Ovary (tissue), 9 donors: ENCODE measurements around the gene QSER1. TPM values are rescaled to one million over a fixed set of nuclear protein-coding genes. Genes with fewer than 3 reads are reported as not detected.

Experiments used
- DNase-seq, 5 donors: peaks; one replicate each; pipeline ENCODE4 v3.0.0-alpha.2; 2019 to 2020
- H3K27ac ChIP-seq, 2 donors: fragments of 200-600 bp; one replicate each; pipeline versions ENCODE4 v1.5.1 to v1.8.0; 2019 to 2022
- H3K27me3 ChIP-seq: fragments of 200-600 bp; one replicate; pipeline ENCODE4 v1.8.0; 2022
- H3K36me3 ChIP-seq: fragments of 200-600 bp; sonication (generic); one replicate; pipeline ENCODE4 v1.5.1; 2019
- H3K4me1 ChIP-seq: one replicate; pipeline ENCODE4 v1.8.1; 2013; ENCODE audit warnings: mild to moderate bottlenecking, moderate library complexity; ENCODE audit not compliant: insufficient read depth
- H3K4me3 ChIP-seq: fragments of 200-600 bp; sonication (generic); one replicate; pipeline ENCODE4 v1.5.1; 2017
- H3K9me3 ChIP-seq, 2 donors: fragments of 200-600 bp in 1 of 2; sonication (generic) in 1 of 2; one replicate each; pipeline versions ENCODE4 v1.5.1 to v1.8.1; 2013 to 2019; ENCODE audit warnings: mild to moderate bottlenecking in 1 of 2, moderate library complexity in 1 of 2
- CTCF ChIP-seq, 3 donors: fragments of 450-650 bp in 2 of 3; fragments of 200-600 bp in 1 of 3; IDR thresholded peaks; one replicate each; pipeline versions ENCODE4 v1.5.1 to v1.8.0; 2016 to 2022; ENCODE audit warnings: antibody characterized with exemption in 3 of 3, mild to moderate bottlenecking in 1 of 3
- EP300 ChIP-seq: sonication (generic); formaldehyde crosslinking; IDR thresholded peaks from one replicate; pipeline ENCODE4 v1.6.1; 2017; ENCODE audit warnings: antibody characterized with exemption
- POLR2A ChIP-seq: fragments of 450-650 bp; IDR thresholded peaks from one replicate; pipeline ENCODE4 v1.6.1; 2017; ENCODE audit warnings: antibody characterized with exemption, mild to moderate bottlenecking, moderate library complexity
- WGBS, 3 donors: extraction: QIAGEN DNeasy Blood & Tissue Kit in 1 of 3; methylation state at CpG; one replicate each; pipeline versions ENCODE4 v1.1.5 to v1.1.7; 2013 to 2017; 5-methylcytosine and 5-hydroxymethylcytosine counted together
- intact Hi-C, 4 donors: fragments of 100-400 bp; cut with DNase I; formaldehyde crosslinking; loops; one replicate each; pipeline versions ENCODE4 v1.11.0 to v1.15.1; 2022 to 2023
- polyA plus RNA-seq, 2 donors: library from polyadenylated mRNA; stranded (reverse); fragments of 200-250 nt in 1 of 2; fragments of 350-450 nt in 1 of 2; fragmentation: Illumina TruSeq in 1 of 2; extraction: RNeasy Lipid Tissue Mini Kit (QIAGEN cat#74804) in 1 of 2; gene quantifications; one replicate each; pipeline ENCODE4 v1.2.3, GENCODE V29; 2013 to 2014
- total RNA-seq, 7 donors: library from RNA; depleted of rRNA in 2 of 7; stranded (reverse); fragments of >200 nt in 2 of 7; fragmentation: NEBNext Ultra II Directional in 3 of 7; extraction: Animal tissue kit (Norgen Biotek cat#: 25700) in 3 of 7; gene quantifications; one replicate each; pipeline versions ENCODE4 v1.1.0 to v1.2.4, GENCODE V29; 2016 to 2023
- donor health status: DM: no; HTN: no; CAD: no; lungs with moderate emphysema.
- donor health status: DM: no; HTN: no; CAD: no.
- donor health status: Bipolar disorder and iron deficiency.
- donor health status: DM: yes; HTN: yes; CAD: no.
- donor health status: DM: no; HTN: no; CAD: no.
- donor health status: DM: yes; HTN: yes; CAD: no.

Gene QSER1
- total and polyA plus RNA-seq, 9 donors, result 7.4 to 50.1 (median 36.5) TPM

- WGBS, 3 donors, result 7 to 22% (median 15%) methylated on average over 3 of the region's 3 CpGs
- DNase-seq, result no peak
- Histone ChIP-seq H3K4me1 (no peaks in the 10 kb centered on the region), H3K9me3 (no peaks in the 10 kb centered on the region), H3K36me3 (no peaks in the 10 kb centered on the region), H3K4me3 (no peak overlapping the region), H3K27me3 (no peaks in the 10 kb centered on the region), H3K27ac (no peak overlapping the region)
- intact Hi-C loops, result no loop called here
- TF ChIP-seq POLR2A (no peak), EP300 (no peak), CTCF (IDR thresholded peaks at IDR 0.05) (no peak)
Observed at GRCh38 chr11:32905028-32905667, 12.5 kb downstream of the QSER1 start.

GRCh38 chr11:32908619-32909018 lies 16.0 kb downstream of the QSER1 start:
- WGBS, 3 donors, result 97 to 98% (median 97%) methylated on average over 6 of the region's 6 CpGs
- Histone ChIP-seq H3K27me3 (no peaks in the 10 kb centered on the region), H3K27ac (no peak overlapping the region), H3K36me3 (no peaks in the 10 kb centered on the region), H3K9me3 (no peaks in the 10 kb centered on the region), H3K4me1 (no peaks in the 10 kb centered on the region), H3K4me3 (no peak overlapping the region)
- no peak for DNase-seq
- intact Hi-C loops, result no loop called here
- no peak for TF ChIP-seq EP300
- no peak for TF ChIP-seq POLR2A
- no peak for TF ChIP-seq CTCF (IDR thresholded peaks at IDR 0.05)

GRCh38 chr11:32911413-32911812 lies 18.8 kb downstream of the QSER1 start:
- no peaks in the 10 kb centered on the region for H3K27me3 ChIP-seq
- no peaks in the 10 kb centered on the region for H3K36me3 ChIP-seq
- TF ChIP-seq EP300, result no peak
- TF ChIP-seq POLR2A, result no peak
- no peak for TF ChIP-seq CTCF (IDR thresholded peaks at IDR 0.05)
- intact Hi-C loops, result no loop called here
- no peak for DNase-seq
- no peaks in the 10 kb centered on the region for H3K9me3 ChIP-seq
- H3K27ac ChIP-seq, result no peak overlapping the region
- no peak overlapping the region for H3K4me3 ChIP-seq
- peaks cover 2% of the 10 kb centered on the region for H3K4me1 ChIP-seq
- WGBS, 3 donors, result 95 to 97% (median 96%) methylated on average over 3 of the region's 3 CpGs

GRCh38 chr11:32913445-32913844 lies 20.8 kb downstream of the QSER1 start:
- Histone ChIP-seq H3K27me3 (no peaks in the 10 kb centered on the region), H3K4me3 (no peak overlapping the region), H3K9me3 (no peaks in the 10 kb centered on the region), H3K36me3 (no peaks in the 10 kb centered on the region), H3K4me1 (peaks cover 2% of the 10 kb centered on the region), H3K27ac (no peak overlapping the region)
- no peak for TF ChIP-seq EP300
- TF ChIP-seq CTCF (IDR thresholded peaks at IDR 0.05), result no peak
- TF ChIP-seq POLR2A, result no peak
- DNase-seq, result no peak
- intact Hi-C loops, result no loop called here
- 82 to 87% (median 87%) methylated on average over 7 of the region's 7 CpGs for WGBS, 3 donors
